Fibroblast of peridontal ligament (primary cell): ENCODE results near the gene PANK3.
"Not testable (repeated sequence)": the region's sequence is repeated elsewhere in the genome, so short reads cannot be mapped to it uniquely, and the experiment has no call there.

Experiments
- DNase-seq: peaks from one replicate; pipeline ENCODE4 v3.0.0-alpha.2; 2010; ENCODE audit errors: extremely low read depth

Gene PANK3

DNA sequence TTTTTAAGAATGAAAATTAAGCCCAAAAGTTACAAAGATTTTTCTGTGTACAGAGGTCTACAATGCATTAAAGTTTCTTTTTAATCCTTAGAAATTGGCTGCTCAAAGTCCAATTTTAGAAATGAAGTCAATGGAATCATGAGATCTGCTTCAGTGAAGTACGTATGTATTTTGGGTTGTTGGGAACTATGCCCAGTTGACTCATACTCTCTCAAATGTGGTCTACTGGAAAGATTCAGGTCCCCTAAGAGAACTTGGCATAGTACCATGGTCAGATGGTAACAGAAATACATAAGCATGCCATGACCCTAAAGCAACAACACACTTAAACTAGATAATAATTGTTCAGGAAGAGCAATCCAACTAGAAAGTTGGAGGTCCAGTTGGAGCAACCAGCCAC lies 27.0 kb downstream of the PANK3 start:
- peak; percentile 100 for DNase-seq

GRCh38 chr5:168550656-168551055 lies 28.5 kb downstream of the PANK3 start:
- DNase-seq = no peak

GRCh38 chr5:168549554-168549953 lies 29.6 kb downstream of the PANK3 start:
- DNase-seq = no peak

DNA sequence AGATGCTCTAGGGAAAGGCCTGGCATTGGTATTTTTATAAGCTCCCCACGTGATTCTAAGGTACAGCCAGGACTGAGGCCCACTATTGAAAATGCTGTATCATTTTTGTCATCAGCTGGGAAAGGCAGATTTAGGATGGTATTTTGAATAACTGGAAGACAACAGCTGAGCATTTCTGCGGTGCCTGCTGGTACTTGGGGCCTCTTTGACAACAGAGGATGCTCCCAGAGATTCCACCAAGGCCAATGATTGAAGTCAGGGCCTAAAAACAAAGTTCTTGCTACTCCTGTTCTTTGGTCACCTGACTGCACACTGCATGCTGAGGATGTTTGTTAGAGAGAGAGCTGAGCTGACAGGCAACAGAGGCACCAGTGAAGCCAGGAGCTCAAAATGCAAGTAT lies 42.0 kb downstream of the PANK3 start:
- no peak for DNase-seq

GRCh38 chr5:168534351-168534750 lies 44.8 kb downstream of the PANK3 start:
- DNase-seq = not testable (repeated sequence)

DNA sequence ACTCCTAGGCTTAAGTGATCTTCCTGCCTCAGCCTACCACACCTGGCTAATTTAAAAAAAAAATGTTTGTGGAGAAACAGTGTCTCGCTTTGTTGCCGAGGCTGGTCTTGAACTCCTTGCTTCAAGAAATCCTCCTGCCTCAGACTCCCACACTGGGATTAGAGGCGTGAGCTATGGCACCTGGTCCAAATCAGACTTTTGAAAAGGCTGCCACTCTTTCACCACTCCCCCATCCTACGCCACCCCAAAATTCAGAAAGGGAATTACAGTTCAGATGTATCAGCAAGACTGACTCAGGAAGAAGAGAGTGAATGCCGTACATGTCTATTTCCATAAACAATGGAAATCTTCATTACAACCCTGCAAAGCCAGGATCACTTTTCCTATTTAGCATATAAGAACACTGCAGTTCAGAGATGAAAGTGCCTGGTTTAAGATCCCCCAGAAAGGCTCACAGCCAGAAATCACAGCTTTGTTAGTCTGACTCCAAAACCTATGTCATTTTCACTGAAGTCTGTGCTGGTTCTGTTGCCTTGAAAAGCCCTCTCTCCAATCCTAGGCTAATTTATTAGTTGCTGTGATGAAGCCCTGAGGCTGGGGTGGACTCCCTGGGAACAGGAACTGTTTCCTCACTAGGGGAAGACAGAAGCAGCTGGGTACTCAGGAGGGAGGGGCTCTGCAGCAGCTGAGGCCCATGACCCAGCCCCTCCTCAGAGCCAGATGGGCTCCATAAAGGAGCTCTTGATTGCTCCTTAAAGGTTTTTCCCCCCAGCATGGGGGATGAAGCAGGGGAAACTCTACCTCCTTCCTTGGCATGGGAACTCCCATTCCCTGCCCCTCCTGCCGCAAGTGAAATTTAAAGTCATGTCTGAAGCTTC lies 46.9 kb downstream of the PANK3 start:
- no peak for DNase-seq

DNA sequence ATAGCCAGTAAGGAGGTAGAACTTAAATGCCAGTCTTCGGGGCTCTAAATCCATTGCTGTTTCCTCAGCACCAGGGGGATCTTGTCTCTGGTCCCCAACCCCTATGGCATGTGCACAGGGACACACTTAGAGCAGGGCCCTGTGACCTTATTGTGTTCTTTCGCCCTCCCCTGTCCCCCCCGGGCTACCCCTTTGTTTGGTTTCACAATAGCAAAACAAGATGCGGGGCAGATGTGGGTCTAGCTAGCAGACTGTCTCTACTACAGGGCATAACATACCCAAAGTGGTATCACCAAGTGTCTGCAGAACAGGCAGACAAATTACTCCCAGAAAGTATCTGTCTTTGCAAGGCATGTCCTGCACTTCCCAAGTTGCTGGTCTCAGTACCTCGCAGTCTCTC lies 48.0 kb downstream of the PANK3 start:
- DNase-seq = no peak

- no peak for DNase-seq
Measured at GRCh38 chr5:168530621-168531150, 48.5 kb downstream of the PANK3 start.

DNA sequence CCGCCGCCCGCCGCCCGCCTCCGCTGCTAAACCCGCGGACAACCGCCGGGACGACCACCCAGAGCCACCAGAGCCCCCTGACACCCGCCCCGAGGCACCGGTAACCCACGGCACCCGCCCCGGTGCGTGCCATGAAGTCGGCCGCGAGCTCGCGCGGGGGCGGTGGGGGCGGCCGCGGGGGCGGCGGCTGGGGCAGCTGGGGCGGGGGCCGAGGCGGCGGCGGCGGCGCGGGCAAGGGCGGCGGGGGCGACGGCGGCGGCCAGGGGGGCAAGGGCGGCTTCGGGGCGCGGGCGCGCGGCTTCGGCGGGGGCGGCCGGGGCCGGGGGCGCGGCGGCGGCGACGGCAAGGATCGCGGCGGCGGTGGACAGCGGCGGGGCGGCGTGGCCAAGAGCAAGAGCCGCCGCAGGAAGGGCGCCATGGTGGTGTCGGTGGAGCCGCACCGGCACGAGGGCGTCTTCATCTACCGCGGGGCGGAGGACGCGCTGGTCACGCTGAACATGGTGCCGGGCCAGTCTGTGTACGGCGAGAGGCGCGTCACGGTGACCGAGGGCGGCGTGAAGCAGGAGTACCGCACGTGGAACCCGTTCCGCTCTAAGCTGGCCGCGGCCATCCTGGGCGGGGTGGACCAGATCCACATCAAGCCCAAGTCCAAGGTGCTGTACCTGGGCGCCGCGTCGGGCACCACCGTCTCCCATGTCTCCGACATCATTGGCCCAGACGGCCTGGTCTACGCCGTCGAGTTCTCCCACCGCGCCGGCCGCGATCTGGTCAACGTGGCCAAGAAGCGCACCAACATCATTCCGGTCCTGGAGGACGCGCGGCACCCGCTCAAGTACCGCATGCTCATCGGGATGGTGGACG lies 49.6 kb downstream of the PANK3 start:
- DNase-seq = no peak

GRCh38 chr5:168528521-168529373 lies 50.4 kb downstream of the PANK3 start, which contains the start of gene FBLL1:
Gene FBLL1, plus strand, starts transcription at chr5:168529305. Its CDS starts 200 bp downstream, at chr5:168529505.
- DNase-seq = peak; percentile 19

- DNase-seq = no peak
Measured at GRCh38 chr5:168527756-168528295, 51.3 kb downstream of the PANK3 start.

GRCh38 chr5:168525856-168526255 lies 53.3 kb downstream of the PANK3 start:
- no peak for DNase-seq

GRCh38 chr5:168513861-168514428 lies 65.2 kb downstream of the PANK3 start:
- peak; percentile 3 for DNase-seq

GRCh38 chr5:168502563-168503237 lies 76.5 kb downstream of the PANK3 start:
- no peak for DNase-seq
